Dedifferentiated amniotic fluid mesenchymal stem cell (primary cell): ENCODE results near the gene GRM8.

ENCODE experiments used
- DNase-seq: peaks from one replicate; pipeline ENCODE4 v3.0.0-alpha.2; 2016; ENCODE audit errors: extremely low spot score

Gene GRM8

GRCh38 chr7:127230192-127230925 is 22.4 kb downstream of the GRM8 start:
- DNase-seq = no peak

- DNase-seq = no peak
Observed at GRCh38 chr7:127226685-127227374, 25.9 kb downstream of the GRM8 start.

- DNase-seq = no peak
Observed at GRCh38 chr7:127221731-127222130, 31.0 kb downstream of the GRM8 start.

GRCh38 chr7:127214956-127215718 is 37.6 kb downstream of the GRM8 start:
- DNase-seq = no peak

- DNase-seq = no peak
Observed at GRCh38 chr7:127209886-127210285, 42.9 kb downstream of the GRM8 start.

- DNase-seq = no peak
Observed at GRCh38 chr7:127208860-127209259, 43.9 kb downstream of the GRM8 start.

- DNase-seq = no peak
Observed at GRCh38 chr7:127208351-127208750, 44.4 kb downstream of the GRM8 start.

GRCh38 chr7:127207806-127208205 is 44.9 kb downstream of the GRM8 start:
- DNase-seq = no peak

- DNase-seq = no peak
Observed at GRCh38 chr7:127207230-127207629, 45.5 kb downstream of the GRM8 start.

- DNase-seq = no peak
Observed at GRCh38 chr7:127194571-127194970, 58.2 kb downstream of the GRM8 start.

GRCh38 chr7:127189886-127190285 is 62.9 kb downstream of the GRM8 start:
- no peak for DNase-seq

- no peak for DNase-seq
Observed at GRCh38 chr7:127189074-127189473, 63.7 kb downstream of the GRM8 start.

GRCh38 chr7:127187740-127188139 is 65.0 kb downstream of the GRM8 start:
- no peak for DNase-seq

GRCh38 chr7:127186686-127187085 is 66.1 kb downstream of the GRM8 start:
- no peak for DNase-seq

- DNase-seq = no peak
Observed at GRCh38 chr7:127177156-127177555, 75.6 kb downstream of the GRM8 start.

GRCh38 chr7:127162366-127162765 is 90.4 kb downstream of the GRM8 start:
- DNase-seq = no peak

- no peak for DNase-seq
Observed at GRCh38 chr7:127158659-127159058, 94.1 kb downstream of the GRM8 start.

GRCh38 chr7:127154958-127155357 is 97.8 kb downstream of the GRM8 start:
- DNase-seq = no peak

- DNase-seq = no peak
Observed at GRCh38 chr7:127154101-127154500, 98.6 kb downstream of the GRM8 start.

GRCh38 chr7:127153315-127153714 is 99.4 kb downstream of the GRM8 start:
- no peak for DNase-seq

GRCh38 chr7:127152423-127152822 is 100.3 kb downstream of the GRM8 start:
- no peak for DNase-seq

- DNase-seq = no peak
Observed at GRCh38 chr7:127151379-127151778, 101.4 kb downstream of the GRM8 start.

- no peak for DNase-seq
Observed at GRCh38 chr7:127150543-127150942, 102.2 kb downstream of the GRM8 start.
